Stimulated activated naive CD8-positive, alpha-beta T cell treated with anti-CD3 and anti-CD28 coated beads, Interleukin-15, Interleukin-2, amounts not matched to agents 100 ng/mL and 50 ng/mL, for 24 hours (primary cell): ENCODE results near the gene SNAP29.
A peak's percentile ranks its signal among the peaks of the same experiment; 100 is the strongest.

Source experiments
- H3K27ac Mint-ChIP-seq: one replicate; pipeline ENCODE4 v1.8.0; 2021; ENCODE audit warnings: mild to moderate bottlenecking, mixed read lengths
- H3K27me3 Mint-ChIP-seq: one replicate; pipeline ENCODE4 v1.8.0; 2021; ENCODE audit warnings: mixed read lengths
- H3K36me3 Mint-ChIP-seq: one replicate; pipeline ENCODE4 v1.8.0; 2021; ENCODE audit warnings: low read depth, mixed read lengths
- H3K4me1 Mint-ChIP-seq: one replicate; pipeline ENCODE4 v1.8.0; 2021; ENCODE audit warnings: low read depth, mixed read lengths
- H3K4me3 Mint-ChIP-seq: one replicate; pipeline ENCODE4 v1.8.0; 2021; ENCODE audit warnings: mild to moderate bottlenecking, mixed read lengths
- H3K9me3 Mint-ChIP-seq: one replicate; pipeline ENCODE4 v1.8.0; 2021; ENCODE audit warnings: mixed read lengths

The SNAP29 gene

DNA sequence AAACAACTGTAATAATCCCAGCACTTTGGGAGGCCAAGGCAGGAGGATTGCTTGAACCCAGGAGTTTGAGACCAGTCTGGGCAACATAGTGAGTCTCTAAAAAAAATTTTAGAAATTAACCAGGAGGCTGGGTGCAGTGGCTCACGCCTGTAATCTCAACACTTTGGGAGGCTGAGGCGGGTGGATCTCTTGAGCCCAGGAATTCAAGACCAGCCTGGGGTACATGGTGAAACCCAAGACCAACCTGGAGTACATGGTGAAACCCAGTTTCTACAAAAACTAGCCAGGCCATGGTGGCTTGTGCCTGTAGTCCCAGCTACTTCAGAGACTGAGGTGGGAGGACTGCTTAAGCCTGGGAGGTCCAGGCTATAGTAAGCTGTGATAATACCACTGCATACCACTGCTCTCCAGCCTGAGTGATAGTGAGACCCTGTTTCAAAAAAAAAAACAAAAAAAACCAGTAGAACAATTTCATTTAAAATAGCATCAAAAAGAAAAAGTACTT, 11.4 kb upstream of the SNAP29 start:
- H3K4me1 Mint-ChIP-seq: peaks cover 36% of the 10 kb centered on the region
- no peaks in the 10 kb centered on the region for H3K9me3 Mint-ChIP-seq
- no peak overlapping the region for H3K27ac Mint-ChIP-seq
- no peaks in the 10 kb centered on the region for H3K27me3 Mint-ChIP-seq
- no peaks in the 10 kb centered on the region for H3K36me3 Mint-ChIP-seq
- no peak overlapping the region for H3K4me3 Mint-ChIP-seq

DNA sequence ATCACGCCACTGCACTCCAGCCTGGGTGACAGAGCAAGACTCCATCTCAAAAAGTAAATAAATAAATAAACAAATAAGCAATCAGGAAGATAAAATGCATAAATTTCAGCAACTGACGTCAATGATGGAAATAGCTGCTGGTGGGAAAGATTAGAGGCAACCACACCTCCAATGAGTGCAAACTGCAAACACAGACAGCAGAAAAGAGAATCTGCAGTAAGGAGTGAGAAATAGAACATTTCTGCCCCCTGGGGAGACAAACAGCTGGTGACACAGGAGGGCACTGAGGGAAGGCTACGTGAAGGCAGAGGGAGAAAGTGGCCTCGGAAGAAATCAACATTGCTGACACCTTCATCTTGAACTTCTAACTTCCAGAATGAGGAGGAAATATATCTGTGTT, 6.7 kb upstream of the SNAP29 start:
- Mint-ChIP-seq H3K27ac (peak overlapping the region; percentile 45), H3K4me3 (no peak overlapping the region), H3K27me3 (no peaks in the 10 kb centered on the region), H3K4me1 (peaks cover 54% of the 10 kb centered on the region), H3K36me3 (no peaks in the 10 kb centered on the region), H3K9me3 (no peaks in the 10 kb centered on the region)

DNA sequence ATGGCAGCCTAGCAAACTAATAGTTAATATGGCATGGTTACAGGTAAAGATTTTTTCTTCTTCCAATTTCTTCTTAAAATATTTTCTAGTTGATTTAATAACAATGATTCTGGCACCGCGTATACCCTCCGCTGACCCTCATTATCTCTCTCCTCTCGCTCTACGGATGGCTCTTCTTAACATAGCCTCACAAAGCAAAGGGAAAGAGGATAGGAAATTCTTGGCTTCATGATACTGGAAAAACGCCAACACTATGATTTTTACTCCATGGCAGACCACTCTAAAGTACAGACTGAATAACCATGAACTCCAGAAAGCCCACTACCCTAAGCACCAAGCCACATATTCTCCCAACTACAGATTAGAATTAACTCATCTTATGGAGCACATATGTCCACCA, 6.3 kb upstream of the SNAP29 start:
- Mint-ChIP-seq H3K27me3 (no peaks in the 10 kb centered on the region), H3K4me1 (peaks cover 58% of the 10 kb centered on the region), H3K36me3 (no peaks in the 10 kb centered on the region), H3K9me3 (no peaks in the 10 kb centered on the region), H3K4me3 (no peak overlapping the region), H3K27ac (no peak overlapping the region)

DNA sequence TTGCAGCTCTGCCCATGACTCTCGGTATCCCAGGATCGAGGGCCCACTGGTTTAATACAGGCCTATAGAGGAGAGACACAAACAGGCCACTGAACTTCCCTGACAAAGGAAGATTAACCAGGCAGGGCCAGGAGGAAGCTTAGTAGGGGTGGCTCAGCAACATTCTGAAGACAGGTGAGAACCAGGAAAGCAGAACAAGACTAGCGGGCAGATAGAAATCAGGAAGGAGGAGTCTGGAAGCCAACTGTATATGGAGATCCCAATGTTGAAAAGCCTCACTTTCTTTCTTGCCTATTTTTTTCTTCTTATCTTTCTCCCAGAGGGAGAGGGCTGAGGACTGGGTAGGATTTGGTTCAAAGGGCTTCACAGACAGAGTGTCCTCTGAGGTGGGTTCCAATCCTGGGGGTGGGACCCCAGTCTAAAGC, 5.6 kb upstream of the SNAP29 start:
- Mint-ChIP-seq H3K36me3 (no peaks in the 10 kb centered on the region), H3K9me3 (no peaks in the 10 kb centered on the region), H3K4me1 (peaks cover 58% of the 10 kb centered on the region), H3K4me3 (no peak overlapping the region), H3K27ac (no peak overlapping the region), H3K27me3 (no peaks in the 10 kb centered on the region)

DNA sequence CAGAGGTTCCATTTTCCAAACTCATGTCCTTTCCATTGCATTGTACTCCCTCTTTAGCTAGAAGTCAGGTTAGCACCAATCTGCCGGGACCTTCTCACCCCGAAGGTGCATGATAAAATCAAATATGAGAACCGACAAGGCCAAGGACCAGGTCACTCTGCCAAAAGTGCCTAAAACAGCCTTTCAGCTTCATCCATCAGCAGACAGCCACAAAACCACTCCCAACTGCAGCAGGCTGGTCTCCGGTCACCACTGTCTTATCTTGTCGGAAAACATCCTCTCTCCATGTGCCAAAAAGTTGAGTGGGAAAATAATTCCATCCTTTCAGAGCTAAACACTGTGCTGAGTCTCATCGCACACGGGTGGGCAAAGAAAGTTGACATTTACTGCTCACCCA, 1.6 kb upstream of the SNAP29 start:
- H3K9me3 Mint-ChIP-seq: no peaks in the 10 kb centered on the region
- H3K4me1 Mint-ChIP-seq: peaks cover 61% of the 10 kb centered on the region

DNA sequence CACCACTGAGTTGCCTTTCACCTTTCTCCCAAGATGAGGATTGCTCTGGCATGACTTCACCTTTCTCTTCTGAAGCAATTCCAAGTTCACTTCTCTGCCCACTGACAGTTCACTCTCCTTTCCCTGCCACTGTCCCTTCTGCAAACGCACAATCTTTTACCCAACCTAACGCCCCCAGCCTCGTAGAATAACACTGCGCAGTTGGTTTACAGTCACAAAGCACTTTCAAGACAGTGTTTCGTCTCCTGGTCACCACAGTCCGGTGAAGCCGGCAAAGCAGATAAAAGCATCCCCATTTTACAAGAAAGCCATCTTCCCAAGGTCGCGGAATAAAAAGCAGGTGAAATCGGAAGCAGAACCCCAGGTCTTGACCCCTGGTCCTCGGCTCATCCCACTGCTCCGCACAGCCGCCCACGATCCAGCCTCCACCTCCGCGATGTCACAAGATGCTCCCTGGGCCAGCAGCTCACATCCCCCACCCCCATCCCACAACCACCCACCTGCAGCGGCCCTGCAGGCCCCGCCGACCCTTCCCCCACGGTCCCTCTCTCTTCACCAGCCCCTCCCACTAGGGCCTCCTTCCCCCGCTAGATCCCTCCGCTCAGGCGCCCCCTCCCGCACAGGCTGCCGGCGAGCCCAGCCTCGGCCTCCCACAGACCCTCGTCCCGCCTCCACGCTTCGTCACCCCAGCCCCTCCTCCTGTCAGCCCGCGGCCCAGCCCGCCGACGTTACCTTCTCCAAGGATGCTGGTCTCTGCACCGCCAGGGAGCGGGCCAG, 781 bp upstream of the SNAP29 start:
- no peaks in the 10 kb centered on the region for H3K27me3 Mint-ChIP-seq
- peaks cover 1% of the 10 kb centered on the region for H3K36me3 Mint-ChIP-seq
- H3K4me3 Mint-ChIP-seq: peak overlapping the region; percentile 88
- H3K27ac Mint-ChIP-seq: peak overlapping the region; percentile 51
- H3K4me1 Mint-ChIP-seq: peaks cover 56% of the 10 kb centered on the region
- H3K9me3 Mint-ChIP-seq: no peaks in the 10 kb centered on the region

More for the DNA sequence above, 1.6 kb upstream of the SNAP29 start:
- Mint-ChIP-seq H3K4me3 (peak overlapping the region; percentile 88), H3K36me3 (no peaks in the 10 kb centered on the region), H3K27ac (peak overlapping the region; percentile 51), H3K27me3 (no peaks in the 10 kb centered on the region)

DNA sequence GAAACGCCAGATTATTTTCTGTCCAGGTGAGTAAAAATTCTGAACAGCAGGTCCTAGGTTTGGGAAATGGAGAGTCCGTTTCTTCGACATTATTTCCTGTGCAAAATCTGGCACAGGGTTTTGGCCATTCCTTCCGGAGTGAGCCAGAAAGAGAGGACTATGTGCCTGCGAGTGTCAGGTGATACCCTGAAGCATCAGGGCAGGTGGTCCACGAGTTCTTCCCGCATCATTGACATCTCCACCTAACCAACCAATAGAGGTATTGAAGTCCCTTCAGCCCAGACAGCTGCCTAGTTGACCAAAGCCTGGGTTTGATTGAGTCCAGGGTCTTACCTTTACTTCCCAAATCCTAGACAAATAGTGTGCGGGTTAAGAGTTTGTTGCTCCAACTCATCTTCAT, 808 bp downstream of the SNAP29 start:
- Mint-ChIP-seq H3K4me1 (peaks cover 48% of the 10 kb centered on the region), H3K27me3 (no peaks in the 10 kb centered on the region), H3K4me3 (peak overlapping the region; percentile 87), H3K27ac (peak overlapping the region; percentile 77), H3K9me3 (no peaks in the 10 kb centered on the region), H3K36me3 (peaks cover 8% of the 10 kb centered on the region)

DNA sequence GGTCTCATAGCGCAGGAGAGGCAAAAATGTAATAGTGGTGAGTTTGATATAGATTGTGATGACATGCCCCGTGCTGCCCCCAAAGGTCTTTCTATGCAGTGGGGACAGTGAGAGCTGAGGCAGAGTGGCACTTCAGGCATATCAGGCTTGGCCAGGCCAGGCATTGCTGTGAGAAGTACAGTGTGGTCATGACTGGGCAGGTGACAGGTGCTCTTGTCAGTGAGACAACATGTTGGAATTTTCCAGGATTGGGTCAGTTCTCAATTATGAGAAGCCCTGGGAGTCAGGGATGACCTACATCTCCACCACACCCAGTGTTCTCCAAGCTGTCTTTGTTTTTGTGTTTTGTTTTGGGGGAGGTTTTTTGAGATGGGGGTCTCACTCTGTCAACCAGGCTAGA, 3.7 kb downstream of the SNAP29 start:
- Mint-ChIP-seq H3K27me3 (no peaks in the 10 kb centered on the region), H3K27ac (no peak overlapping the region), H3K9me3 (no peaks in the 10 kb centered on the region), H3K36me3 (peaks cover 8% of the 10 kb centered on the region), H3K4me1 (peaks cover 36% of the 10 kb centered on the region), H3K4me3 (no peak overlapping the region)

DNA sequence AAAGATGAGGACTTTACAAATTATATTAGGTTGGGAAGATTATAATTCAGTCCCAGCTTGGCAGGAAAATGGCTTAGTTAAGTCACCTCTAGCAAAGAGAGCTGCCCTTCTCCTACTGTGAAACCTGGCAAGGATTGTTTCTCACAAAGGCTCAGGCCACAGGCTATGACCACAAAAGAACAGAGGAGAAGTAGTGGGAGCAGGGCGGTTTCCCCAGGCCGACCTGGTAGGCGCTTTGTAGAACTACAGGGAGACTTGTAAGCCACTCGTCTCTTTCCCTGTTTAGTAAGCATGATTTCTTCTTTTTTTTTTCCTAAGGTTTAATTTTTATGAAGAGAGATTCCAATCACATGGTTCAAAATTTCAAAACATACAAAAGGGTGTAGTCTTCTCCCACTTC, 4.6 kb downstream of the SNAP29 start:
- no peak overlapping the region for H3K27ac Mint-ChIP-seq
- peaks cover 31% of the 10 kb centered on the region for H3K4me1 Mint-ChIP-seq
- peaks cover 8% of the 10 kb centered on the region for H3K36me3 Mint-ChIP-seq

DNA sequence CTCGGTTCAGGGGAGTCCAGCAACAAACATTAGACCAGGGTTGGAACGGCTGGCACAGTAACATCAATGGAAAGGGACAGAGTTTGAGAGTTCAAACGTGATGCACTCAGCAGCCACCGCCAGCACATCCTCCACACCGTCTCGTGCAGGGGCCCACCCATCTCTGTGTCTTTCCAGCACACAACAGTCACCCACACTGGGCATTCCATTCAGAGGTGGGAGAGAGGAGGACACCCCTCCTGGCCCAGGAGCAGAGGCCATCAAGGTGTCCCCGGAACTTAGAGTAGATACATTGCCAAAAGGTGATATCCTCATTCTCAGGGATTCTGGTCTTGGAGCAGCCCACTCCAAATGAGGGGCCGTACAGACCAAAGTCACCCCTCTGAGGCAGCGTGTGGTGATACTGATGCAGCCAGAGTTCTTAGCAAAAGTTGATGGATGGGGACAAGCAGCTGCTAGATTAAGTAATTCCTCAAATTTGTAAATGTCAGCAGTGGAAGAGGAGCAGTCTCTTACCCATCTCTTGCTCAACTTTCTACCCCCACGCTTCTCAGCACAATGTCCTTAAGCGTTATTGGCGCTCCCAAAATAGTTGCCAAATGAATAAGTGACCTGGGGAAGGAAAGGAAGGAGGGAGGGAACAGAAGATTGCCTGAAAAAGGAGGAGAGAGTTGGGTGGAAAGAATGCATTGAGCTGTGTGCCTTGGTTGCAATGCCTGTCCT, 5.5 kb downstream of the SNAP29 start:
- H3K9me3 Mint-ChIP-seq: no peaks in the 10 kb centered on the region
- H3K4me1 Mint-ChIP-seq: peaks cover 30% of the 10 kb centered on the region
- peaks cover 12% of the 10 kb centered on the region for H3K36me3 Mint-ChIP-seq
- no peaks in the 10 kb centered on the region for H3K27me3 Mint-ChIP-seq
- no peak overlapping the region for H3K27ac Mint-ChIP-seq
- H3K4me3 Mint-ChIP-seq: no peak overlapping the region

More for the DNA sequence above, 4.6 kb downstream of the SNAP29 start:
- Mint-ChIP-seq H3K27me3 (no peaks in the 10 kb centered on the region), H3K4me3 (no peak overlapping the region), H3K9me3 (no peaks in the 10 kb centered on the region)

DNA sequence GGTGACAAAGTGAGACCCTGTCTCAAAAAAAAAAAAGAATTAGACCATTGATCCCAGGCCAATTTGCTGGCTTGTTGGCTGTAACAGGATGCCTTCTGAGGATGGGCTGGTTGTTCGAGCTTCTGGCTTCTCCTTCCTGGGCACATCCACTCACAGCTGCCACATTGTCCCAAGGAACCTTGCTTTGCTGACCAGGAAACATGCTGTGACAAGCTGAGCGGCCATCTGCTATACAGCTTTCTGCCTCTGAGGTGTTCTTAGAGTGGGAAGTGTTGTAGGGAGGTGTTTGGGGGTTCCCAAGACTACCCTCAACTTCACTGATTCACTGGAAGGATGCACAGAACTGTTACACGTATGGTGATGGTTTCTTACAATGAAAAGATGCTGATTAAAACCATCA, 6.5 kb downstream of the SNAP29 start:
- H3K27ac Mint-ChIP-seq: no peak overlapping the region
- H3K27me3 Mint-ChIP-seq: no peaks in the 10 kb centered on the region
- H3K9me3 Mint-ChIP-seq: no peaks in the 10 kb centered on the region
- H3K4me3 Mint-ChIP-seq: no peak overlapping the region
- H3K36me3 Mint-ChIP-seq: peaks cover 12% of the 10 kb centered on the region
- peaks cover 23% of the 10 kb centered on the region for H3K4me1 Mint-ChIP-seq

DNA sequence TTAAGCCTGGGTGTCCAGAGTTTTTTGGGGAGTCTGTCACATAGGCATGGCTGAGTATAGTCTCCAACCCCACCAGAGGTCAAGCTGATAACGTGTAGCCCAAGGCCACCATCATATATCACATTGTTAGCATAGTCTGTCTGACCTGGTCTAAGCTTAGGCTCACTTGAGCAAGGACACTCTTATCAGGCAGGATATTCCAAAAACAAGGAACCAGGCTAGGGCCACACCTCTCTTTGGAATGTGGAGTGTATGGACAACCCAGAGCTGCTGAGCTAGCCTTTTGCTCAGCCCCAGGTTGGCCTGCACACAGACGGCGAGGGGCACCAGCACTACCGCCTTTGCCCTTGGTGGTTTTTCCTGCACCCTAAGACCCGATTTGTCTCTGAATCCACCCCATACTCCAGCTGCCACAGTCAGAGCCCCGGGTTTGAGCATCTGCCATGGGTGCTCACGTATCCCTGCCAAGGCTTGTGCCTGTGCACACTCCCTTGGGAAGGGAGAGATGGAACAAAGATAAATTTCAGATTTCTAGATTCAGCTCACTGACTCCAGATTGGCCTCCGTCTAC, 7.2 kb downstream of the SNAP29 start:
- Mint-ChIP-seq H3K4me1 (peaks cover 17% of the 10 kb centered on the region), H3K27ac (no peak overlapping the region), H3K9me3 (no peaks in the 10 kb centered on the region), H3K36me3 (peaks cover 12% of the 10 kb centered on the region), H3K27me3 (no peaks in the 10 kb centered on the region), H3K4me3 (no peak overlapping the region)

DNA sequence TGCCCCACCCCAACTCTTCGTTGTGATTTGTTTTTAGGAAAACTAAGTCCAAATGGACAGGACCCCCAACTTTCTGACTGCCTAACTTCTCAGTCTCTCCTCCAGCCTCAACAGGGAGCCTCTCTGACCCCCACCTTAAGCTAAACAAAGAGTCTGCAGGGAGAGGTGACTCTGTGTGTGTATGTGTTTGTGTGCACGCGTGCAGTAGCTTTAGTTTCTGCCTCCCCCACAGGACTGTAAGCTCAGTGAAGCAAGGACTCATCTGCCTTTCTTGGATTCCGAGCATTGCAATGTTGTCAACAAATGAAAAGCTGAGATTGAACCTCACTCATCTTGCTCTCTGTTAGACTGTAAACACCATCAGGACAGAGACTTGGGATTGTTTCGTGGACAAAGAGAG, 7.9 kb downstream of the SNAP29 start:
- Mint-ChIP-seq H3K9me3 (no peaks in the 10 kb centered on the region), H3K4me1 (peaks cover 12% of the 10 kb centered on the region), H3K4me3 (no peak overlapping the region), H3K27ac (no peak overlapping the region), H3K27me3 (no peaks in the 10 kb centered on the region), H3K36me3 (peaks cover 12% of the 10 kb centered on the region)

DNA sequence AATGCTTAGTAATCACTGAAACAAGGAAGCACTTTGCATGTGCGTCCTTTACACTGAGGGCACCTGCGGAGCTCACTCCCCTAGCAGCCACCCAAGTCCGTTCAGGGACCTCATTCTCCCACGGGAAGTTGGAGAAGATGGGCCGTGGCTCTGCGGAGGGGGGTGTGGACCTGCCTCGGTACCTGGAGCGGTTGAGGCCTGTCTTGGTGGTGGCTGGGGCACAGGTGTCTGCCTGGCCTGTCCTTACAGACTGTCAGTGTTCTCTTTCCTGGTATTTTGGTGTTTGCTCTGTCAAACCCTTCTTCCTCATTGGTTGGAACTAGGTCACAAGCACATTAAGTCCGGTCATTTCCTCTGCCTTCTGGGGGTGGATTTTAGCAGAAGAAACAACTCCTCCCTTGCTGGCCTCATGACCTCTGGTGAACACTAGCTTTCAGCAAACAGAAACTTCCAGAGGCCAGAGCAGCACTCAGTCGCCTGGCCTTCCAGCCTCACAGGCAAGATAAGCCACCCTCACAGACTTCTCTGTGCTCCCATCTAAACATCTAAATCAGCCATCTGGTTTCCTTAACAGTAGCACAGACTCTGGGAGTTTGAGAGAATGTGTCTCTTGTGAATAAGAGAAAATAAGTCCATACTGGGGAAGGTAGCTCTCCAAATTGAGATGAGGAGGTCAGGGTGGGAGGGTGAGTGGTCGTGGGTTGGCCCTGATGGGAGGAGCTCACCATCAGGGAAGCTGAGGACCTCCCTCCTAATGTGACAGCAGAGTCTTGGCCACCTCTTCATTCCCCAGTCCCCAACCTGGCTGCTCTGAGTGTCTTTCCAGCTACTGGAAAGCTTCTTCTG, 8.6 kb downstream of the SNAP29 start:
- Mint-ChIP-seq H3K27me3 (no peaks in the 10 kb centered on the region), H3K36me3 (peaks cover 16% of the 10 kb centered on the region), H3K27ac (no peak overlapping the region), H3K4me3 (no peak overlapping the region), H3K4me1 (peaks cover 12% of the 10 kb centered on the region), H3K9me3 (no peaks in the 10 kb centered on the region)
